GM15510 (cell line): ENCODE measurements around the gene FREM1.

Experiments
- POLR2A ChIP-seq: IDR thresholded peaks from 3 replicates; pipeline ENCODE4 v1.6.1; 2011; ENCODE audit warnings: borderline replicate concordance; ENCODE audit not compliant: insufficient read length; ENCODE audit errors: extremely low read depth

The FREM1 gene

DNA sequence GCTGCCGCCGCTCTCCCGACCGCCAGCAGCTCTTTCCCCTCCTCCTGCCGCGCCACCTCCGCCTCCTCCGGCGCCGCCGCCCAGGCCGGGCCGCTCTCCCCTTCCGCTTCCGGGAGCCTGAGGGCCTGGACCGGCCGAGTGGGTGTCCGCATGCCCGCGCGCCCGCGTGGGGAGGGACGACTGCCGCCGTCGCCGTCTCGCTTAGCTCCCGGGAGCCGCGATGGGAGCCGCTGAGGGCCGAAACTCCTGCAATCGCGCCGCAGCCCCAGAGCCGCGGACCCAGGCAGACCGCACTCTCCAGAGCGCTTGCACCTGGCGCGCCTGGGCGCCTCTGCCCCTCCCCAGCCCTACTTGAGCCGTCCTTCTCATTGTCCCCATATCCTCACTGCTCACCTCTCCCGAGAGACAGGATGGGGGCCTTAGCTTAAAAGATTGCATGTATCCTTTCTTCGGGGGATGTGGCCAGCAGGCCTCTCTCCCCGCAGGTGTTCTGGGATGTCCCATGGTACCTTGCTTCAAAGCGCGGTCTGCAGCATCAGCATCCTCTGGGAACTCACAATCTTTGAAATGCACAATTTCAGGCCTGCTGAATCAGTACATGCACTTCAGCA lies 216.9 kb downstream of the FREM1 start, which contains the start of gene ZDHHC21:
TSS of gene ZDHHC21 (minus strand) at position 182 of the 611 bp plus-strand sequence. CDS start 19,092 bp downstream, outside the sequence.
- peak; percentile 82 for TF ChIP-seq POLR2A

GRCh38 chr9:14692470-14693250 lies 217.6 kb downstream of the FREM1 start:
- no peak for TF ChIP-seq POLR2A

GRCh38 chr9:14690948-14691730 lies 219.1 kb downstream of the FREM1 start:
- TF ChIP-seq POLR2A = no peak

GRCh38 chr9:14687042-14687719 lies 223.0 kb downstream of the FREM1 start:
- TF ChIP-seq POLR2A = no peak

DNA sequence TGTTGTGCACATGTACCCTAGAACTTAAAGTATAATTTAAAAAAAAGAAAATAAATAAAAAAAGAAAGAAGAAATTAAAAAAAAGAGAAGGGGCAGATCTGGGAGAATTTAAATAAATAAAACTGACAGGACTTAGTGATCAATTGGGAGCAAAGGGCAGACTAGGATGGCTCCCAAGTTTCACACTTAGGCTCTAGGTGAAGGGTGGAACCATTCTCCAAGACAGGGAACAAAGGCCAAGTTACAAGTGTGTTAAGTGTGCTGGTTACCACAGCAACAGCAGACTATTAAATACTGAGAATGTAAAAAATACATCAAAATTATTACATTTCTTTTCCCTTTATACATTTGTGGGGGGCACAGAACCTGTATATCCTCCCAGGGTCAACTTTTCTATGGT lies 224.1 kb downstream of the FREM1 start:
- no peak for TF ChIP-seq POLR2A
